OCI-LY7 (cell line): ENCODE measurements around the gene GAL. TPM values are rescaled to one million over a fixed set of nuclear protein-coding genes. Genes with fewer than 3 reads are reported as not detected.

Experiments
- BruUV-seq: library from RNA; stranded (reverse); fragments of 400-500 nt; replicated peaks from 2 replicates; lab custom pipeline; 2021; lab: Mats Ljungman, UMichigan
- CTCF ChIA-PET: fragments of 300-600 bp; sonication (Branson Sonifier 250); formaldehyde crosslinking; loops from one replicate; lab custom pipeline; 2022; ENCODE audit warnings: antibody characterized with exemption; ENCODE audit not compliant: unreplicated experiment; lab: Charles Lee
- POLR2A ChIA-PET: fragments of 300-600 bp; sonication (Branson Sonifier 250); formaldehyde crosslinking; loops from one replicate; lab custom pipeline; 2022; ENCODE audit warnings: antibody characterized with exemption; lab: Charles Lee
- DNase-seq: peaks from one replicate; pipeline ENCODE4 v3.0.0-alpha.2; 2015; ENCODE audit warnings: low spot score
- H2AFZ ChIP-seq: fragments of 200-600 bp; sonication (generic), shearing (Covaris generic); 2 replicates; pipeline ENCODE4 v1.6.1; 2014; ENCODE audit warnings: mild to moderate bottlenecking, antibody characterized with exemption, low read length, moderate library complexity
- H3K27ac ChIP-seq: fragments of 200-600 bp; sonication (generic); 2 replicates; pipeline ENCODE4 v1.5.1; 2014; ENCODE audit warnings: mixed run types, low read depth, mild to moderate bottlenecking, moderate library complexity, low read length, inconsistent platforms; ENCODE audit not compliant: poor library complexity, severe bottlenecking
- H3K36me3 ChIP-seq: fragments of 200-600 bp; sonication (generic); 2 replicates; pipeline ENCODE4 v1.6.1; 2014; ENCODE audit warnings: mild to moderate bottlenecking, antibody characterized with exemption, low read length, moderate library complexity, mixed read lengths; ENCODE audit not compliant: insufficient read depth
- H3K4me1 ChIP-seq: fragments of 200-600 bp; sonication (generic); 2 replicates; pipeline ENCODE4 v1.5.1; 2014; ENCODE audit warnings: mild to moderate bottlenecking, low read length; ENCODE audit not compliant: insufficient read depth, poor library complexity, severe bottlenecking
- H3K4me2 ChIP-seq: fragments of 200-600 bp; sonication (generic); 2 replicates; pipeline ENCODE4 v1.6.1; 2014; ENCODE audit warnings: mild to moderate bottlenecking, low read length
- H3K4me3 ChIP-seq: fragments of 200-600 bp; sonication (generic); 2 replicates; pipeline ENCODE4 v1.5.1; 2014; ENCODE audit warnings: mild to moderate bottlenecking, low read depth, low read length; ENCODE audit not compliant: poor library complexity, severe bottlenecking
- H3K79me2 ChIP-seq: fragments of 200-600 bp; sonication (generic); 2 replicates; pipeline ENCODE4 v1.6.1; 2016; ENCODE audit warnings: low read depth, mild to moderate bottlenecking, low read length, moderate library complexity, mixed read lengths; ENCODE audit not compliant: insufficient read depth
- H3K9me2 ChIP-seq: fragments of 200-600 bp; sonication (generic); 2 replicates; pipeline ENCODE4 v1.6.1; 2016; ENCODE audit warnings: mild to moderate bottlenecking, low read length, mixed read lengths; ENCODE audit not compliant: insufficient read depth
- H3K9me3 ChIP-seq: fragments of 200-600 bp; sonication (generic); 2 replicates; pipeline ENCODE4 v1.6.1; 2014; ENCODE audit warnings: mild to moderate bottlenecking, mixed run types, low read length, mixed read lengths
- H4K20me1 ChIP-seq: fragments of 200-600 bp; sonication (generic); 2 replicates; pipeline ENCODE4 v1.6.1; 2014; ENCODE audit warnings: mild to moderate bottlenecking, antibody characterized with exemption, low read length, moderate library complexity, mixed read lengths; ENCODE audit not compliant: insufficient read depth
- CTCF ChIP-seq: fragments of 200-600 bp; sonication (generic); conservative IDR thresholded peaks from 2 replicates; pipeline ENCODE4 v1.5.1; 2014; ENCODE audit warnings: mild to moderate bottlenecking, antibody characterized with exemption, low read length, moderate library complexity, mixed read lengths
- EZH2phosphoT487 ChIP-seq: fragments of 200-600 bp; sonication (generic); IDR thresholded peaks from 2 replicates; pipeline ENCODE4 v1.6.1; 2018; ENCODE audit warnings: low read depth, borderline replicate concordance, mild to moderate bottlenecking, mixed run types, antibody characterized with exemption, low read length, moderate library complexity, mixed read lengths
- intact Hi-C: fragments of 100-400 bp; cut with micrococcal nuclease; formaldehyde crosslinking; loops from one replicate; pipeline ENCODE4 v1.10.0; 2022; ENCODE audit not compliant: unreplicated experiment
- total RNA-seq, 2 experiments: library from RNA; depleted of rRNA in 1 of 2; stranded (reverse); fragments of >200 nt in 1 of 2; shearing (Covaris generic) in 1 of 2; gene quantifications; 2 replicates each; pipeline ENCODE4 v1.2.3, GENCODE V29; 2014 to 2022

Gene GAL
- total RNA-seq, 2 experiments from 2014 or later, result not detected

- Histone ChIP-seq H3K79me2 (no peaks in the 10 kb centered on the region), H3K4me2 (no peak overlapping the region), H3K4me3 (no peak overlapping the region), H3K36me3 (no peaks in the 10 kb centered on the region), H3K27ac (no peak overlapping the region), H3K9me2 (no peaks in the 10 kb centered on the region), H2AFZ (no peak overlapping the region), H3K9me3 (no peaks in the 10 kb centered on the region), H4K20me1 (no peaks in the 10 kb centered on the region), H3K4me1 (peaks cover 7% of the 10 kb centered on the region)
- DNase-seq, result no peak
- POLR2A ChIA-PET, result no interaction called here
- CTCF ChIA-PET, result no interaction called here
- intact Hi-C loops, result no loop called here
- no peak for TF ChIP-seq CTCF
- no peak for TF ChIP-seq EZH2phosphoT487
- BruUV-seq, result no TSS peak
Measured at GRCh38 chr11:68651985-68652682, 32.2 kb upstream of the GAL start.

DNA sequence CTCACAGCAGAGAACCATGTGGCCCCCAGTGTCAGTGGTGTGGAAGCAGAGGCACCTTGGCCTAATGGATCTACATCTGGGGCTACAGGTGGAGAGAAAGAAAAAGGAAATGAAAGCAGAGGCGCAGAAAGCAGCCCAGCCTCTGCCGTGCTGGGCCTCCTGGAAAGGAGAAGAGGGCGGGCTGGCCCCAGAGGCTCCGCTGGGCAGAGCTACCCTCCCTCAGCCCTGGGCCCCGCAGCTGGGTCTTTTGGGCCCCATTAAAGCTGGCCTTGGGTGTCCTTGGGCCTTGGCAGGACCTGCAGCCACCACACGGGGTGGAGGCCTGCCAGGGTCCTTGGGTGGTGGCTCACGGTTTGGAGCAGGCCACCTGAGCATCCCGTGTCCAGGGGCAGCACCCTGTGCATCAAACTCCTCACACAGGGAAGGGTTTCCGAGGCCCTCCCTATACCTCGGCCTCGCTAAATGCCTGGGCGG lies 31.6 kb upstream of the GAL start:
- no peak overlapping the region for H3K27ac ChIP-seq
- H3K79me2 ChIP-seq, result no peaks in the 10 kb centered on the region
- no peak overlapping the region for H2AFZ ChIP-seq
- POLR2A ChIA-PET, result no interaction called here
- H4K20me1 ChIP-seq, result no peaks in the 10 kb centered on the region
- H3K36me3 ChIP-seq, result no peaks in the 10 kb centered on the region
- TF ChIP-seq CTCF, result no peak
- TF ChIP-seq EZH2phosphoT487, result no peak
- CTCF ChIA-PET, result no interaction called here
- H3K9me2 ChIP-seq, result no peaks in the 10 kb centered on the region
- no peak overlapping the region for H3K4me2 ChIP-seq
- intact Hi-C loops, result no loop called here
- no peaks in the 10 kb centered on the region for H3K9me3 ChIP-seq
- DNase-seq, result peak; percentile 33
- BruUV-seq, result no TSS peak
- no peak overlapping the region for H3K4me3 ChIP-seq
- H3K4me1 ChIP-seq, result peaks cover 7% of the 10 kb centered on the region
